ENCODE results near the gene ALOX5AP.
A peak's percentile ranks its signal among the peaks of the same experiment; 100 is the strongest.

ALOX5AP gene

GRCh38 chr13:30796631-30797601 lies 61.6 kb downstream of the ALOX5AP start:
- DNase-seq (ENCODE audit: low read depth in 2 of 3, low spot score in 1 of 3), result peak in 2 of 3 donors; percentile 7 to 23

- no peak for DNase-seq (ENCODE audit: low read depth in 2 of 3, low spot score in 1 of 3)
Observed at GRCh38 chr13:30797847-30798535, 62.6 kb downstream of the ALOX5AP start.

- DNase-seq (ENCODE audit: low read depth in 2 of 3, low spot score in 1 of 3), result no peak
Observed at GRCh38 chr13:30798776-30799355, 63.5 kb downstream of the ALOX5AP start.

GRCh38 chr13:30799356-30799824 lies 64.0 kb downstream of the ALOX5AP start:
- no peak for DNase-seq (ENCODE audit: low read depth in 2 of 3, low spot score in 1 of 3)

GRCh38 chr13:30800107-30800506 lies 64.8 kb downstream of the ALOX5AP start:
- DNase-seq (ENCODE audit: low read depth in 2 of 3, low spot score in 1 of 3), result no peak

GRCh38 chr13:30802501-30802900 lies 67.2 kb downstream of the ALOX5AP start:
- no peak for DNase-seq (ENCODE audit: low read depth in 2 of 3, low spot score in 1 of 3)

- DNase-seq (ENCODE audit: low read depth in 2 of 3, low spot score in 1 of 3), result peak; percentile 77 to 81 (median 81)
Observed at GRCh38 chr13:30802953-30803478, 67.7 kb downstream of the ALOX5AP start.

GRCh38 chr13:30803749-30804148 lies 68.4 kb downstream of the ALOX5AP start:
- no peak for DNase-seq (ENCODE audit: low read depth in 2 of 3, low spot score in 1 of 3)

- no peak for DNase-seq (ENCODE audit: low read depth in 2 of 3, low spot score in 1 of 3)
Observed at GRCh38 chr13:30804474-30804873, 69.1 kb downstream of the ALOX5AP start.

GRCh38 chr13:30805132-30805537 lies 69.8 kb downstream of the ALOX5AP start:
- no peak for DNase-seq (ENCODE audit: low read depth in 2 of 3, low spot score in 1 of 3)

- no peak for DNase-seq (ENCODE audit: low read depth in 2 of 3, low spot score in 1 of 3)
Observed at GRCh38 chr13:30805603-30806011, 70.3 kb downstream of the ALOX5AP start.

GRCh38 chr13:30806784-30807183 lies 71.4 kb downstream of the ALOX5AP start:
- no peak for DNase-seq (ENCODE audit: low read depth in 2 of 3, low spot score in 1 of 3)

GRCh38 chr13:30807392-30807791 lies 72.0 kb downstream of the ALOX5AP start:
- no peak for DNase-seq (ENCODE audit: low read depth in 2 of 3, low spot score in 1 of 3)

GRCh38 chr13:30808600-30808999 lies 73.3 kb downstream of the ALOX5AP start:
- no peak for DNase-seq (ENCODE audit: low read depth in 2 of 3, low spot score in 1 of 3)

GRCh38 chr13:30809787-30810186 lies 74.4 kb downstream of the ALOX5AP start:
- DNase-seq (ENCODE audit: low read depth in 2 of 3, low spot score in 1 of 3), result no peak

GRCh38 chr13:30810261-30810701 lies 74.9 kb downstream of the ALOX5AP start:
- no peak for DNase-seq (ENCODE audit: low read depth in 2 of 3, low spot score in 1 of 3)

- no peak for DNase-seq (ENCODE audit: low read depth in 2 of 3, low spot score in 1 of 3)
Observed at GRCh38 chr13:30810801-30811200, 75.5 kb downstream of the ALOX5AP start.

Data from stimulated activated CD4-positive, alpha-beta T cell treated with anti-CD3 and anti-CD28 coated beads, Interleukin-12 subunit alpha, Interleukin-12 subunit beta, amount 100 ng/mL, for 48 hours (primary cell).